MCF 10A (cell line): ENCODE results near the gene CDC16. TPM values are rescaled to one million over a fixed set of nuclear protein-coding genes. Genes with fewer than 3 reads are reported as not detected.

Experiments
- BruUV-seq: library from RNA; stranded (reverse); fragments of 400-500 nt; replicated peaks from 2 replicates; lab custom pipeline; 2021; lab: Mats Ljungman, UMichigan
- CTCF ChIA-PET: fragments of 300-600 bp; sonication (Branson Sonifier 250); formaldehyde crosslinking; extraction: SDS; loops from one replicate; lab custom pipeline; 2021; ENCODE audit warnings: antibody characterized with exemption, inconsistent platforms; lab: Yijun Ruan, JAX
- POLR2A ChIA-PET: fragments of 300-600, 350-650 bp; sonication (Branson Sonifier 250); formaldehyde crosslinking; extraction: SDS; loops from one replicate; lab custom pipeline; 2020; ENCODE audit warnings: antibody characterized with exemption, inconsistent platforms; lab: Yijun Ruan, JAX
- DNase-seq: peaks from one replicate; pipeline ENCODE4 v3.0.0-alpha.2; 2018; ENCODE audit not compliant: unreplicated experiment
- H3K27ac Mint-ChIP-seq: one replicate; pipeline ENCODE4 v1.8.0; 2022; ENCODE audit warnings: mild to moderate bottlenecking, low read depth, mixed read lengths; ENCODE audit not compliant: unreplicated experiment
- H3K27me3 Mint-ChIP-seq: one replicate; pipeline ENCODE4 v1.8.0; 2022; ENCODE audit warnings: mixed read lengths; ENCODE audit not compliant: insufficient read depth, unreplicated experiment
- H3K36me3 Mint-ChIP-seq: one replicate; pipeline ENCODE4 v1.8.0; 2022; ENCODE audit warnings: mild to moderate bottlenecking, moderate library complexity, mixed read lengths; ENCODE audit not compliant: insufficient read depth, unreplicated experiment
- H3K4me1 Mint-ChIP-seq: one replicate; pipeline ENCODE4 v1.8.0; 2022; ENCODE audit warnings: mixed read lengths; ENCODE audit not compliant: insufficient read depth, unreplicated experiment
- H3K4me3 Mint-ChIP-seq: one replicate; pipeline ENCODE4 v1.8.0; 2022; ENCODE audit warnings: mild to moderate bottlenecking, moderate library complexity, mixed read lengths; ENCODE audit not compliant: unreplicated experiment
- H3K9me3 Mint-ChIP-seq: one replicate; pipeline ENCODE4 v1.8.0; 2022; ENCODE audit warnings: mixed read lengths; ENCODE audit not compliant: unreplicated experiment
- CTCF ChIP-seq: fragments of 200-600 bp; IDR thresholded peaks from one replicate; pipeline ENCODE4 v1.8.0; 2022; ENCODE audit warnings: antibody characterized with exemption, mild to moderate bottlenecking; ENCODE audit not compliant: unreplicated experiment
- intact Hi-C: fragments of 100-400 bp; cut with micrococcal nuclease; formaldehyde crosslinking; loops from 2 replicates; pipeline ENCODE4 v1.14.1; 2022
- total RNA-seq: library from RNA; stranded (reverse); gene quantifications from 2 replicates; pipeline ENCODE4 v1.2.3, GENCODE V29; 2022

The CDC16 gene
- total RNA-seq, 1 experiment from 2014 or later, result 72.4 TPM

GRCh38 chr13:114311908-114312307 is 77.2 kb downstream of the CDC16 start:
- Mint-ChIP-seq H3K36me3 (peaks cover 8% of the 10 kb centered on the region), H3K27me3 (no peaks in the 10 kb centered on the region), H3K27ac (no peak overlapping the region), H3K4me1 (peaks cover 21% of the 10 kb centered on the region), H3K4me3 (no peak overlapping the region), H3K9me3 (no peaks in the 10 kb centered on the region)
- CTCF ChIA-PET, result no interaction called here
- no peak for DNase-seq
- intact Hi-C loops, result no loop called here
- no peak for TF ChIP-seq CTCF
- BruUV-seq, result no TSS peak
- POLR2A ChIA-PET, result interaction anchor here (1.5 to 2.9 kb wide), 2 partner anchors 22 to 76 kb away, joined by 3 to 12 read pairs; partner anchors contain the start of gene CDC16

- no peak for DNase-seq
- no TSS peak for BruUV-seq
- Mint-ChIP-seq H3K9me3 (no peaks in the 10 kb centered on the region), H3K4me1 (peaks cover 21% of the 10 kb centered on the region), H3K4me3 (peak overlapping the region; percentile 87), H3K27ac (peak overlapping the region; percentile 96), H3K27me3 (no peaks in the 10 kb centered on the region), H3K36me3 (peaks cover 2% of the 10 kb centered on the region)
- no peak for TF ChIP-seq CTCF
- POLR2A ChIA-PET, result interaction anchor here (0.8 to 2.9 kb wide), 10 partner anchors 10 to 820 kb away, joined by 3 to 26 read pairs (median 8); partner anchors contain the start of genes CDC16 and UPF3A
- CTCF ChIA-PET, result interaction anchor here (0.6 kb wide), 1 partner anchor 28 kb away, joined by 3 read pairs; no protein-coding TSS in a partner anchor
- intact Hi-C loops, result no loop called here
Measured at GRCh38 chr13:114313061-114313860, 78.6 kb downstream of the CDC16 start.

- intact Hi-C loops, result loop anchor here (2.0 kb wide), 1 partner anchor 33 kb away; the partner anchor contains the start of gene UPF3A
- Mint-ChIP-seq H3K4me3 (peak within 1 kb of the TSS; percentile 87), H3K9me3 (no peaks in the 10 kb centered on the region), H3K4me1 (peaks cover 29% of the 10 kb centered on the region), H3K27me3 (no peaks in the 10 kb centered on the region), H3K36me3 (peaks cover 6% of the 10 kb centered on the region), H3K27ac (peak within 1 kb of the TSS; percentile 96)
- POLR2A ChIA-PET, result interaction anchor here (0.8 to 2.9 kb wide), 13 partner anchors 11 to 821 kb away, joined by 3 to 26 read pairs (median 8); partner anchors contain the start of genes CDC16 and UPF3A
- no peak for TF ChIP-seq CTCF
- no TSS peak for BruUV-seq
- CTCF ChIA-PET, result no interaction called here
- DNase-seq, result peak; percentile 95
Measured at GRCh38 chr13:114314074-114314912, 79.6 kb downstream of the CDC16 start, which contains the start of gene CHAMP1. CHAMP1 (plus strand) TSS chr13:114314503; CDS start chr13:114323843, 9,340 bp downstream.
